Stromal cell of bone marrow (primary cell): Measurements from ENCODE around the gene MCTP2.
A peak's percentile ranks its signal among the peaks of the same experiment; 100 is the strongest.

Experiments used
- DNase-seq: peaks from one replicate; pipeline ENCODE4 v3.0.0-alpha.2; 2012; ENCODE audit warnings: low read depth

MCTP2 gene

GRCh38 chr15:94230883-94231722 lies at the start of gene MCTP2:
Gene MCTP2 (plus strand): TSS chr15:94231561. CDS start chr15:94298266, 66,705 bp downstream.
- peak; percentile 64 for DNase-seq

DNA sequence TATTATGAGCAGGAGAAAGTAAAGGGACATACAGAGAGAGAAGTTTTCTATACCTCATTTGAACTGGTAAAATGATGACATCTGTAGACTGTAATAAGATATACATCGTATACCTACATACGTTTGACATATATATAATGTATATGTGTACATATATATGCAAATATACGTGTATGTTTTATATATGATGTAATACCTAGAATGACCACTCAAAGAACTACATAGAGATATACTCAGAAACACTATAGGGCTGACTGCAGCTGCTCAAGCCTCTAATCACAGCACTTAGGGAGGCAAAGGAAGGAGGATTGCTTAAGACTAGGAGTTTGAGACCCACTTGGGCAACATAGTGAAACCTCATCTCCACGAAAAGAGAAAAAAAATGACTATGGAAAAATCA lies 48.5 kb upstream of the MCTP2 start:
- DNase-seq: no peak

- DNase-seq: no peak
Observed at GRCh38 chr15:94185547-94186236, 45.7 kb upstream of the MCTP2 start.

- no peak for DNase-seq
Observed at GRCh38 chr15:94186770-94187331, 44.5 kb upstream of the MCTP2 start.

DNA sequence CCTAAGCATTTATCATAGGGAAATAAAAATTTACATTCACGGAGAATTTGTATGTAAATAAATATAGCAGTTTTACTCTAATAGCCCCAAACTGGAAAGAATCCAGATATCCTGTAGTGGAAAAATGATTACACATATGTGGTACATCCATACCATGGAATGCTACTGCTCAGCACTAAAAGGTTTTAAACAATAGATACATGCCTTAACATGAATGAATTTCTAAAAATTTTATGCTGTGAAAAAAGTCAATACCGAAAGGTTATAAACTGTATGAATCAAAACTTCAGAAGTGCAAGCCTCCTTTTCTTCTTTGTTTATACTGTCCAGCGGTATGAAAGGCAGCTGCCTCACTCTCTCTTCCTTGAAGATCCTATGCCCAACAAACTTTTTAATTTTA lies 37.5 kb upstream of the MCTP2 start:
- DNase-seq: no peak

DNA sequence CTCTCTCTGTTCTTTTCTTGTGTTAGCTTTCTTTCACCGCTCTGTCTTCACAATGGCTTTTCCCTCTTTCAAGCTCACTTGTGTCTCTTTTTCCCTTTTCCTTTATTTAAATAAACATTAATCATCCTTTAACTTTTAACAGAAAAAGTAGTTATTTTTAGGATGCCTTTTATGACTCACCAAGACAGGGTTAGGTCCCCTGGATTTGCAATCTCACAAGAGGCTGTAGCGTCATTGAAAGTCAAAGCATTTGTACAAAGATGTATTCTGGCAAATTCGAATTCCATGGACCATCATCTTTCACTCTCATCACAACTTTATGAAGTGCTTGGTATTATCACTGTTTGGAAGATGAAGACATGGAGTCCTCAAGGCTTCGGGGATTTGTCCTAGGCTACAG lies 34.8 kb upstream of the MCTP2 start:
- DNase-seq: no peak

DNA sequence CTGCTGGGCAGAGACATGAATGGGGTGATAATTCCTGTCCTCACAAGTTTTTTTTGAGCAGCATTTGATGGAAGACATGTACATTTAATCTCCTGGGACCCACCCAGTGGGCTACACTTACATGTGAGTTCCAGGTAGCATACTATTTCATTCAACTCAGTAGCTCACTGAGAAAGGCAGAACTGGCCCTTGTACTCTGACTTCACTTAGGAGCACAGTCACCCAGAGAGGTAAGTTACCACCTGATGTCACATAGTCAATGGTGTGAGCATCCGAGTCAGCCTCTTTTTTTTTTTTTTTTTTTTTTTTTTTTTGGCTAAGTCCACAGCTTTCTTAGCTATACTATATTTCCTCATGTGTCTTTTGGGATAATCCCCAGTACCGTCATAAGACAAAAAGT lies 32.7 kb upstream of the MCTP2 start:
- DNase-seq: no peak

- no peak for DNase-seq
Observed at GRCh38 chr15:94199725-94200124, 31.6 kb upstream of the MCTP2 start.

DNA sequence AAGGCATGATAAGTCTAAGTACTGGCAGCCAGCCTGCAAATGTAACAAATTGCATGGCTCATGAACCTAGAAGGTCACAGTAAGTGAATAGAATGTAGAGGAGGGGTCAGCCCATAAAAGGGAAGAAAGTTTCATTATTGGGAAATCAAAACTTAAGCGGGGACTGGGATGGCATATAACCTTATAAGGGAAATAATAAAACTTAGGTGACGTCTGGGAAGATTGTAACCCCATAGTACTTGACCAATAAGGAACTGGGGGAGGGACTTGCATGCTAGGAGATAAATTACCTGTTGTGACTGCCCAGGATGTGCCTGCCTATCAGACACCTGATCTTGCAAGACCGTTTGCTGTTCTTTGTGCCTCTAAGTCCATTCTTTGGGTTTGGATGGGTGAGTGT lies 28.1 kb upstream of the MCTP2 start:
- no peak for DNase-seq

GRCh38 chr15:94205366-94205765 lies 26.0 kb upstream of the MCTP2 start:
- DNase-seq: peak; percentile 79

- DNase-seq: peak; percentile 80
Observed at GRCh38 chr15:94206463-94207167, 24.7 kb upstream of the MCTP2 start.

DNA sequence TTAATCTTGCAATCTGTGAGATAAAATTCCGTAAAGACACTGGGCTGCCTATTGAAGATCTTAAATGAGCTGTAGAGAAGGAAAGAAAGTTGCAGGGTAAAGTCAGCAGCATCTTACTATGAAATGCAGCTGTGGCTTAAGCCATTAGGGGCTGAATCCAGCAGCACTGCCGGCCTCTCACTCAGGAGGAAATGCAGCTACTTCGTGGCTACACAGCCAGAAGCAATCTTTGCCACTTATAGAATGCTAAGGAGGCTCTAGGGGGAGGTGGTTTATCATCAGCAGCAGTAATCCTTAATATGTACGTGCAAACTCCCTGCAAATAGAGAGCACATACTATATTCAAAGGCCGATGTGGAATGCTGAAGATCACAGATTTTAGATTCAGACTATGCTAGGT lies 19.1 kb upstream of the MCTP2 start:
- DNase-seq: no peak

GRCh38 chr15:94225616-94226015 lies 5.7 kb upstream of the MCTP2 start:
- no peak for DNase-seq

GRCh38 chr15:94228611-94229010 lies 2.8 kb upstream of the MCTP2 start:
- DNase-seq: no peak

DNA sequence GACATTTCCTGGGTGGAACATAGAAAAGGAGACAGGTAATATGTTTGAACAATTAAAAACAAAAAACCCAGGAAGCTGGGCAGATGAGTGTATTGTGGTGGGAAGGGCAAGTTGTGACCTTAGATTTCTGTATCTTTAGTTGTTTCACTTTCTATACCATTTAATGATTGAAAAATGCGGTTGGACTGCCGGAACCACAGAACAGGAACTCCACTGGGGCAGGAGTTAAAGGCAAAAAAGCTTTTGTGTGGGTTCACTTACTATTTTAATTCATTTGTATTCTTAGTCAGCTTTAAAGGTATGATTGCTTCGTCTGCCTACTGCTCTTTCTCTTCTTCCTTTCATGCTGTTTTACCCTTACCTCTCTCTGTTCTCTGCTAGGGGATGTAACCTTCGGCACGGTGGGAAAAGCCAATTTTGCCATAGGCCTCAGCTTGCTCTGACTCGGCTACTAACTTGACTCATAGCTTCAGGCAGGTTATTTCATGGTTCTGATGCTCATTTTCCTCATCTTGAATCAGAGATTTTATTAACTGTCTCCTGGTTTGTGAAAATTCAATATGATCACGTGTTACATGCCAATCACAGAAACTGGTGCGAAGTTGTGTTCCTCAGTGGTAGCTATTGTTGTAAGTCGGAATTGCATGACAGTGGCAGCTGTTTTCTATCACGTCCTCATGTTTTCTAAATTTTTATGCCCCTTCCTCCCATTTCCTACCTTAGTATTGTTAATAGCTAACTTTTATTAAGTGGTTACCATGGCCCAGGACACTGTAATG lies 1.6 kb upstream of the MCTP2 start:
- DNase-seq: no peak

GRCh38 chr15:94230431-94230882 lies 904 bp upstream of the MCTP2 start:
- no peak for DNase-seq

DNA sequence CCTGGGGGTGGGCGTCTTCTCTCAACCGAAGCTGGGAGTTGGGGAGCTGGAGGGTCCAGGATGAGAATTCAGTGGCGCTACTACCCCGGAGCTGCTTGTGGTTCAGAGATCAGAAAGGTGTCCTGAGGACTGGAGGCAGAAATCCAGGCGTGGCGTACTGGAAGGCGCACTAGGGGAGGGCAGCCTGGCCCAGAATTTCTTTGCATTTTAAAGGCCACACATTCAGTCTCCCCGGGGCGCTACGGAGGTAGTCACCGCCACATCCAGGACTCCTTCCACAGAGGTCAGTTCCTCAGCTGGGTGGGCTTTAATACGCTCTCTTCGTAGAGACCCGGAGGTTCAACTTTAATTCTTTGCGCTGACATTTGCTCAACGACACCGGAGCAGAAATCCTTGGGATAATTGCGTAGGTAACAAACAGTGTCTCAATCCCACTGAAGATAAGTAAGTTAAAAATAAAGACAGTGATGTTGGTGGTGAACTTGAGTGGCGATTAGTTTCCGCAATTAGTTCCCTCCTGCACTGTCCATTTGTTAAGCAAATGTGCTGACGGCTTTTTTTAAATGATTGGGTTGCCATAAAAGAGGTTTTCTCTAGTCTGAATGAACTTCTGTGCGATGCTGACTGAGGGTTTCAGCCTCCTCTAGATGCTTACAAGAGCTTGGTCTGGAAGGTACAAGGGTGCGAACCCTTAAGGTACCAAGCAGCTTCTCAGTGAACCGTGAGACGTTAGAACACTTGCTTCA lies 535 bp downstream of the MCTP2 start:
- no peak for DNase-seq

GRCh38 chr15:94233441-94233840 lies 2.1 kb downstream of the MCTP2 start:
- no peak for DNase-seq

DNA sequence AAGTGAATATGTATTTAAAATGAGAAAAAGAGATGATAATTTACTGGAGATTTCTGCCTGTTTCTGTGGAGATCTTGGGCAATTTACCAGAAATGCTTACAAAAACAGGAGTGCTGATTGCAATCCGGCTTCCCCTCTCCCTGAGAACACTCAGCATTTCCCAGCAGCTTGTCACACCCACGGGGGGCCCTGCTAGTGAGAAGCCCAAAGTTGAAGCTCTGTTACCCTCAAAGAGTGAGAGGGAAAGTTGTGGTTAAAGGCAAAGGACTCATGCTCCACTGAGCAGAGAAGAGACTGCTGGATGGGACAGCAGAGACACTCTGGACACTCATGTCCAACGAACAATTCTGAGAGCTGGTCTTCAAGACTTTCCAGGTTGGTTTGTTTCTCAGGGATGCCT lies 2.9 kb downstream of the MCTP2 start:
- DNase-seq: no peak

GRCh38 chr15:94235041-94235440 lies 3.7 kb downstream of the MCTP2 start:
- no peak for DNase-seq

DNA sequence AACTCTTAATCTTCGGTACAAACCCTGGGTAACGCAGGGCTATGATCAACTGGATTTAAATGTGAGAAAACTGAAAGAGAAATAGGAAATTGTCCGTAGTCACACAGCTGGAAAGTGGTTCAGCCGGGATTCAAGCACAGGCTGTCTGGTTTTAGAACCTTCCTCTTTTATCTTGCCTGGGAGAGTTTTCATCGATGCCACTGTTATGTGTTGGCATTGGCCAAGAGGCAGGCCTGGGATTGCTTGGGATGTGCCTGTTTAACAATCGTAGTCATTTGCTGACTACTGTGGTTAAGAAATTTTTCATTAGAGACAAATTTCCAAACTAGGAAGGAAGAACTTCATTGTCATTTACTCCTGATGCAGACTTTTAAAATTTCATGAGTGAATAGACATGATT lies 4.3 kb downstream of the MCTP2 start:
- no peak for DNase-seq
